ENCODE results near the gene PTBP1.
"Not testable (repeated sequence)": the region's sequence is repeated elsewhere in the genome, so short reads cannot be mapped to it uniquely, and the experiment has no call there.

PTBP1 gene

DNA sequence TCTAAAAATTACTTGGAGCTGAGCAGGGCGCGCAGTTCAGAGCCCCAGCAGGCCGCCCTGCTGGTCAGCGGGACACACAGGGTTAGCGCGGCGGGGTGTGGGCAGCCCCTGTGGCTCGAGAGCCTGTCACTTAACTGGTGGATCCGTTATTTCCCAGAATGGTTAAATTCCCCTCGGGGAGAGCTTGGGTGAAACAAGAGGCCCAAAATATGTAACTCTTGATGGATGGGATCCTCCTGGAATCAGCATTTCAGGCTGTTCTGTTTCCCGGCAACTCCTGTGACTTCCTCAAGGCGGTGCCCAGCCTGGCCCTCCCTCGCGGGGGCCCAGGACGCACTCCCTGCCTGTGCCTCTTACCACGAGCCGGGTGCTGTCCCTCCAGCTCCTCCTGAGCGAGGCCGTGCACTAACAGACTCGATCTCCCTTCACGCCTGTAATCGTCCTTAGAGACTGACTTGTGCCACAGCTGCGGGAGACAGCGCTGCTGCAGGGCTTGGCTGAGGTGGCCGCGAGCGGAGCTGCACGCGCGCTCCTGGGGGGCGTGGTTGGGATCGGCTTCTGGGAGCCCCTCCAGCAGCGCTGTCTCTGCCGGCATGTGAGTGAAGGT, 9.7 kb downstream of the PTBP1 start:
- DNase-seq (ENCODE audit: low read depth, low spot score), result no peak
- no peak overlapping the region for H3K27ac ChIP-seq

DNA sequence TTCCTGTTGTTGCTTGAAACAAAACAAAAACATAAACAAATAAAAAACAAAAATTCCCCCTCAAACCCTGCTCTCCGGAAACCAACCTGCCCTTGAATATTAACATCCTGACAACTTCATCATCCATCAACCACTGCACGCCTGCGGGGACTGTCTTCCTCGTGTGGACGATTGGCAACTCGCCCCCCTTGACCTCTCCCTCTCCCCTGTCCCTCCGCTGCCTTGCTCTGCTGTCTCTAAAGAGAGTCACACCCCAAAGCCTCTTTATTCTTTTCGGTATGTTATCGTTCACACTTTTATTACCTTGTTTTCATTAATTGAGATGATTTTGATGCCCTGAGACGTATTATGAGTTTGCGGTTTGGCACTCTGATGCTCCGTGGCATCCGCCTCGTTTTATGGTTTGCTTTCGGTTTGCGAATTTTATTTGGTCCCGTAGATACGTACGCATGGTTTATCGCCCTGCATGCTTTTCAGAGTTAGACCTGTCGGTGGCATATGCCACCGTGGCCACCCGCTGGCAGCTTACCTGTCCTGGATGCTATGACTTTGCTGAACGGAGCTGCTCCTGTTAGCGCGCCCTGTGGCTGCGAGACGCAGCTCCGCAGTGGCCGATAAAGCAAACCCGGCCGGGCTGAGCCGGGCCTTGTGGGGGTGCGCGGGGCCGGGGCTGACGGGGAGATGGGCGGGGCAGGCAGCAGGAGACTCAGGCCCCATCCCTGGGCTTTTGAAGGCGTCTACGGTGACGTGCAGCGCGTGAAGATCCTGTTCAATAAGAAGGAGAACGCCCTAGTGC, 10.6 kb downstream of the PTBP1 start:
- no peak for DNase-seq (ENCODE audit: low read depth, low spot score)

GRCh38 chr19:808423-808775, 11.1 kb downstream of the PTBP1 start:
- no peak overlapping the region for H3K27ac ChIP-seq
- DNase-seq (ENCODE audit: low read depth, low spot score), result no peak

More for the DNA sequence above, 10.6 kb downstream of the PTBP1 start:
- H3K27ac ChIP-seq, result no peak overlapping the region

- no peak for DNase-seq (ENCODE audit: low read depth, low spot score)
- H3K27ac ChIP-seq, result no peak overlapping the region
Observed at GRCh38 chr19:810077-810855, 13.0 kb downstream of the PTBP1 start.

GRCh38 chr19:810883-811489, 13.7 kb downstream of the PTBP1 start:
- H3K27ac ChIP-seq, result no peak overlapping the region
- DNase-seq (ENCODE audit: low read depth, low spot score), result no peak

GRCh38 chr19:811506-812048, 14.3 kb downstream of the PTBP1 start:
- H3K27ac ChIP-seq, result no peak overlapping the region
- DNase-seq (ENCODE audit: low read depth, low spot score), result no peak

GRCh38 chr19:812049-812746, 14.9 kb downstream of the PTBP1 start:
- no peak for DNase-seq (ENCODE audit: low read depth, low spot score)
- H3K27ac ChIP-seq, result no peak overlapping the region

- DNase-seq (ENCODE audit: low read depth, low spot score), result no peak
- no peak overlapping the region for H3K27ac ChIP-seq
Observed at GRCh38 chr19:812747-813218, 15.5 kb downstream of the PTBP1 start.

GRCh38 chr19:813219-814151, 16.2 kb downstream of the PTBP1 start:
- no peak overlapping the region for H3K27ac ChIP-seq
- no peak for DNase-seq (ENCODE audit: low read depth, low spot score)

DNA sequence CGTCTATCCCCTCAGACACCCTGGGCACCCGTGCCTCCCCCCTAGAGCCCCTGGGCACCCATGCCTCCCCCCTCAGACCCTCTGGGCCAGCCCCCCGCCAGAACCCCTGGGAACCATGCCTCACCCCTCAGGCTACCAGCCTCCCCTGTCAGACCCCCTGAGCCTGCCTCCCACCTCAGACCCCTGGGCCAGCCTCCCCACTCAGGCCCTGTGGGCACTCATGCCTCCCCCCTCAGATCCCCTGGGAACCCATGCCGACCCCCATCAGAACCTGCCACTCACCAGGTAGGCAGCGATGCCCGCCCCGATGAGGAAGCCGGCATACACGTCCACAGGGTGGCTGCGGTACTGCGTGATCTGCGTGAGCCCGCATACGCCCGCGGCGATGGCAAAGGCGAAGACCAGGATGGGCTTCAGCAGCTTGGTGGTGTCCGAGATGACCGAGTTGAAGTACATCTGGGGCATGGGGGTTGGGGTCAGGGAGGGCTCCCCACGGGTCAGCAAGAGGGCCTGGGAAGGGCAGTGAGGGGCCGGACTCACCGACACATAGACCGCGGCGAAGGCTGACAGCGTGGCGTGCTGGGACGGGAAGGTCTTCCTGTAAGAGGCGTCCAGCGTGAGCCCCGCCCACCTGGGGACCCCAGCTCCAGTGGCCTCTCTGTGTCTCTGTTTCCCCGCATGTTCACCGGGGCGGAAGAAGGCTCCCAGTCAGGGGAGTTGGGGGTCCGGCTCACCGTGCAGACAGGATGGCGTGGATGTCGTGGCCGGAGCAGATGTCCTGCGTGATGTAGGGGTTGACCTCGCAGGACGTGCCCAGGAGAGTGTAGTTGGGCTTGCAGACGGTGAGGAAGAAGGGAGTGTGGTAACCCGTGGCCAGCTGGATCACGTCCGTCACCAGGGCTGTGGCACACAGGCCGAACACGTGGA, 17.2 kb downstream of the PTBP1 start:
- no peak overlapping the region for H3K27ac ChIP-seq
- DNase-seq (ENCODE audit: low read depth, low spot score), result no peak

DNA sequence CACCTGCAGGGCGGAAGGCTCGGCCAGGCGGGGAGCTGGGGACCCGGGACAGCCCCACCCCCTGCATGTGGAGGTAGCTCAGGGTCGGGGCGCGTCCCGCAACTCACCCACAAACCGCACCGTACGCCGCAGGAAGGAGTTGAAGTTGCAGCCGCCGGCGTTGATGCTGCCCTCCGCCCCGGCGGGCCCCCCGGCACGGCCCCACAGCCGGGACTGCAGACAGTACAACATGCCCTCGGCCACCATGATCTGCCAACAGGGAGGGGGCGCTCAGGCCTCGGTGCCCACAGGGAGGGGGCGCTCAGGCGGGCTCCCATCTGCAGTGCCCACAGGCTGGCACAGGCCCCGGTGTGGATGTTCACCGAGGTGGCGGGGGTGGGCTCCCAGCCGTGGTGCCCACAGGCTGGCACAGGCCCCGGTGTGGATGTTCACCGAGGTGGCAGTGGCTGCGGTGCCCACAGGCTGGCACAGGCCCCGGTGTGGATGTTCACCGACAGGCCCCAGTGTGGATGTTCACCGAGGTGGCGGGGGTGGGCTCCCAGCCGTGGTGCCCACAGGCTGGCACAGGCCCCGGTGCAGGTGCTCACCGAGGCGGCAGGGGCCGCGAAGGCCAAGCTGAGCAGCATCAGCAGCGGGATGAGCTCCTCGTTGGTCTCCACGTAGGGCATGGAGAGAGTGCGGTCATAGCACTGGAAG, 18.0 kb downstream of the PTBP1 start:
- DNase-seq (ENCODE audit: low read depth, low spot score), result no peak
- no peak overlapping the region for H3K27ac ChIP-seq

GRCh38 chr19:815775-816499, 18.7 kb downstream of the PTBP1 start:
- DNase-seq (ENCODE audit: low read depth, low spot score), result no peak
- no peak overlapping the region for H3K27ac ChIP-seq

DNA sequence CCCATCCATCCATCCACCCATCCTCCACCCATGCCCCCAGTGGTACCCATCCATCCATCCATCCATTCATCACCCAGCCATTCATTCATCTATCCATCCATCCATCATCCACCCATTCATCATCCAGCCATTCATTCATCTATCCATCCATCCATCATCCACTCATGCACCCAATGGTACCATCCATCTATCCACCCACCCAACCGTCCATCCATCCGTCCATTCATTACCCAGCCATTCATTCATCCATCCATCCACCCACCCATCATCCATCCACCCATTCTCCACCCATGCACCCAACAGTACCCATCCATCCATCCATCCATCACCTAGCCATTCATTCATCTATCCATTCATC, 19.2 kb downstream of the PTBP1 start:
- no peak for DNase-seq (ENCODE audit: low read depth, low spot score)
- no peak overlapping the region for H3K27ac ChIP-seq

DNA sequence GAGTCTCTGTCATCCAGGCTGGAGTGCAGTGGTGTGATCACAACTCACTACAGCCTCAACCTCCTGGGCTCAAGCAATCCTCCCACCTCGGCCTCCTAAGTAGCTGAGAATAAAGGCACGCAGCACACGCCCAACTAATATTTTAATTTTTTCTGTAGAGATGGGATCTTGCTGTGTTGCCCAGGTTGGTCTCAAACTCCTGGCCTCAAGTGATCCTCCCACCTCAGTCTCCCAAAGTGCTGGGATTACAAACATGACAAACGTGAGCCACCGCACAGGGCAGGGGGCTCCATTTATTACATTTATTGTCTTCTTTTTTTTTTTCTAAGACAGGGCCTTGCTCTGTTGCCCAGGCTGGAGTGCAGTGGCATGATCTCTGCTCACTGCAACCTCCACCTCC, 23.0 kb downstream of the PTBP1 start:
- not testable (repeated sequence) for DNase-seq (ENCODE audit: low read depth, low spot score)

GRCh38 chr19:821231-821824, 24.1 kb downstream of the PTBP1 start:
- no peak for DNase-seq (ENCODE audit: low read depth, low spot score)
- H3K27ac ChIP-seq, result no peak overlapping the region

More for the DNA sequence above, 23.0 kb downstream of the PTBP1 start:
- not testable (repeated sequence) for H3K27ac ChIP-seq

- no peak within 1 kb of the TSS for H3K27ac ChIP-seq
- no peak for DNase-seq (ENCODE audit: low read depth, low spot score)
Observed at GRCh38 chr19:821825-822503, 24.7 kb downstream of the PTBP1 start, which contains the start of gene PLPPR3. PLPPR3 (minus strand) TSS chr19:821955; CDS start chr19:821559, 396 bp downstream.

Measured in epithelial cell of prostate (primary cell).